SU-DHL-6 (cell line): ENCODE measurements around the gene QSOX2.

Source experiments
- H2AFZ ChIP-seq: fragments of 200-600 bp; sonication (generic); 2 replicates; pipeline ENCODE4 v1.6.1; 2014; ENCODE audit warnings: low read depth, mild to moderate bottlenecking, moderate library complexity, mixed read lengths, antibody characterized with exemption, low read length; ENCODE audit not compliant: severe bottlenecking
- H3F3A ChIP-seq: fragments of 200-600 bp; shearing (Covaris generic); 2 replicates; pipeline ENCODE4 v1.6.0; 2016; ENCODE audit warnings: antibody characterized with exemption, mild to moderate bottlenecking; ENCODE audit not compliant: insufficient read depth
- H3K27ac ChIP-seq: fragments of 200-600 bp; sonication (generic); 2 replicates; pipeline ENCODE4 v1.5.1; 2016; ENCODE audit warnings: low read depth, mild to moderate bottlenecking, low read length, moderate library complexity, mixed read lengths
- H3K27me3 ChIP-seq: fragments of 200-600 bp; sonication (generic), shearing (Covaris generic); 2 replicates; pipeline ENCODE4 v1.6.0; 2014; ENCODE audit warnings: mild to moderate bottlenecking, low read length
- H3K36me3 ChIP-seq: fragments of 200-600 bp; sonication (generic); 2 replicates; pipeline ENCODE4 v1.6.1; 2014; ENCODE audit warnings: mild to moderate bottlenecking, low read length, mixed read lengths
- H3K4me2 ChIP-seq: fragments of 300-600, 200-600 bp; shearing (Covaris generic), sonication (generic); 2 replicates; pipeline ENCODE4 v1.6.0; 2014; ENCODE audit warnings: low read length, low read depth, mild to moderate bottlenecking; ENCODE audit not compliant: poor library complexity, severe bottlenecking
- H3K4me3 ChIP-seq: fragments of 200-600 bp; sonication (generic); 2 replicates; pipeline ENCODE4 v1.5.1; 2014; ENCODE audit warnings: antibody characterized with exemption, low read length, mild to moderate bottlenecking, mixed read lengths; ENCODE audit not compliant: insufficient read depth, poor library complexity, severe bottlenecking
- H3K79me2 ChIP-seq: fragments of 200-600 bp; sonication (generic); 2 replicates; pipeline ENCODE4 v1.6.1; 2014; ENCODE audit warnings: mild to moderate bottlenecking, low read length, moderate library complexity; ENCODE audit not compliant: insufficient read depth
- H3K9ac ChIP-seq: fragments of 200-600 bp; sonication (generic); 2 replicates; pipeline ENCODE4 v1.7.0; 2014; ENCODE audit warnings: mild to moderate bottlenecking, low read length
- H3K9me2 ChIP-seq: fragments of 200-600 bp; sonication (generic); replicated peaks from 2 replicates; pipeline ENCODE4 v1.6.1; 2014; ENCODE audit warnings: low read length; ENCODE audit not compliant: insufficient read depth
- H3K9me3 ChIP-seq: fragments of 200-600 bp; sonication (generic); 2 replicates; pipeline ENCODE4 v1.6.1; 2014; ENCODE audit warnings: low read length, mixed read lengths; ENCODE audit not compliant: insufficient read depth
- H4K20me1 ChIP-seq: fragments of 200-600 bp; sonication (generic); 2 replicates; pipeline ENCODE4 v1.6.1; 2014; ENCODE audit warnings: low read depth, mild to moderate bottlenecking, antibody characterized with exemption, low read length, moderate library complexity, mixed read lengths
- EZH2phosphoT487 ChIP-seq: fragments of 200-600 bp; sonication (generic), shearing (Covaris generic); conservative IDR thresholded peaks from 2 replicates; pipeline ENCODE4 v1.6.1; 2018; ENCODE audit warnings: mild to moderate bottlenecking, antibody characterized with exemption, low read length, moderate library complexity, mixed read lengths
- TF ChIP-seq, protein P1 (sequence below): fragments of 200-600 bp; sonication (generic); IDR thresholded peaks from one replicate; pipeline ENCODE4 v1.5.1; 2017; ENCODE audit warnings: antibody characterized with exemption, mild to moderate bottlenecking, low read length, moderate library complexity; ENCODE audit not compliant: insufficient read depth, poor library complexity, severe bottlenecking

QSOX2 gene

GRCh38 chr9:136219276-136219675 lies 26.3 kb downstream of the QSOX2 start:
- H3K79me2 ChIP-seq = peaks cover 20% of the 10 kb centered on the region; the same call in 1 of the 2 replicates

DNA sequence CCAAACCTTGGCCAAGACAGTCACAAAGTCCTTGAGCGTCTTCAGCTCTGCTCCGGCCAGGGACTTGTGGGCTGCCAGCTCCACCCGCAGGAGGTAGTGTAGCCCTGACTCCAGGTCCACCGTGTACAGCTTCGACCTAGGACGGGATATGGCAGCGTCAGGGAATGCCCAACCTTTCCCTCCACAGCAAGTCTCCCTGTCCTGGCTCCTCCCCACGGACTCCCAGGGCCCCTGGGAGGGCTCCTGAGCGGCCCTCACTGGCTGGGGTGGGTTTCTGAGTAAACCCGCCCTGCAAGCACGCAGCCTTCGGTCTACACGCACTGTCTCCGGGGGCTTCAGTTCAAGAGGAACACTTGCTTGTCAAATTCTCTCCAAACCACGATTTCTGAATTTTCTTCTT lies 26.9 kb downstream of the QSOX2 start:
- Histone ChIP-seq H3K4me2 (no peak overlapping the region), H3K79me2 (peaks cover 20% of the 10 kb centered on the region; the same call in 1 of the 2 replicates), H3K9ac (no peak overlapping the region), H3K27ac (no peak overlapping the region), H3K36me3 (peaks cover 18% of the 10 kb centered on the region), H4K20me1 (no peaks in the 10 kb centered on the region), H3K9me2 (no peaks in the 10 kb centered on the region), H2AFZ (no peak overlapping the region), H3K27me3 (no peaks in the 10 kb centered on the region), H3F3A (peaks cover 8% of the 10 kb centered on the region), H3K9me3 (no peaks in the 10 kb centered on the region), H3K4me3 (no peak overlapping the region)
- no peak for TF ChIP-seq EZH2phosphoT487
- TF ChIP-seq, protein P1, sequence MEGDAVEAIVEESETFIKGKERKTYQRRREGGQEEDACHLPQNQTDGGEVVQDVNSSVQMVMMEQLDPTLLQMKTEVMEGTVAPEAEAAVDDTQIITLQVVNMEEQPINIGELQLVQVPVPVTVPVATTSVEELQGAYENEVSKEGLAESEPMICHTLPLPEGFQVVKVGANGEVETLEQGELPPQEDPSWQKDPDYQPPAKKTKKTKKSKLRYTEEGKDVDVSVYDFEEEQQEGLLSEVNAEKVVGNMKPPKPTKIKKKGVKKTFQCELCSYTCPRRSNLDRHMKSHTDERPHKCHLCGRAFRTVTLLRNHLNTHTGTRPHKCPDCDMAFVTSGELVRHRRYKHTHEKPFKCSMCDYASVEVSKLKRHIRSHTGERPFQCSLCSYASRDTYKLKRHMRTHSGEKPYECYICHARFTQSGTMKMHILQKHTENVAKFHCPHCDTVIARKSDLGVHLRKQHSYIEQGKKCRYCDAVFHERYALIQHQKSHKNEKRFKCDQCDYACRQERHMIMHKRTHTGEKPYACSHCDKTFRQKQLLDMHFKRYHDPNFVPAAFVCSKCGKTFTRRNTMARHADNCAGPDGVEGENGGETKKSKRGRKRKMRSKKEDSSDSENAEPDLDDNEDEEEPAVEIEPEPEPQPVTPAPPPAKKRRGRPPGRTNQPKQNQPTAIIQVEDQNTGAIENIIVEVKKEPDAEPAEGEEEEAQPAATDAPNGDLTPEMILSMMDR = no peak

More at GRCh38 chr9:136219276-136219675, 26.3 kb downstream of the QSOX2 start:
- Histone ChIP-seq H3K4me3 (no peak overlapping the region), H3K27me3 (no peaks in the 10 kb centered on the region), H3K9ac (no peak overlapping the region), H3F3A (peaks cover 14% of the 10 kb centered on the region), H2AFZ (no peak overlapping the region), H3K9me3 (no peaks in the 10 kb centered on the region), H3K27ac (no peak overlapping the region), H3K4me2 (no peak overlapping the region), H3K9me2 (no peaks in the 10 kb centered on the region), H4K20me1 (no peaks in the 10 kb centered on the region), H3K36me3 (peaks cover 12% of the 10 kb centered on the region)
- TF ChIP-seq, protein P1 = no peak
- no peak for TF ChIP-seq EZH2phosphoT487

DNA sequence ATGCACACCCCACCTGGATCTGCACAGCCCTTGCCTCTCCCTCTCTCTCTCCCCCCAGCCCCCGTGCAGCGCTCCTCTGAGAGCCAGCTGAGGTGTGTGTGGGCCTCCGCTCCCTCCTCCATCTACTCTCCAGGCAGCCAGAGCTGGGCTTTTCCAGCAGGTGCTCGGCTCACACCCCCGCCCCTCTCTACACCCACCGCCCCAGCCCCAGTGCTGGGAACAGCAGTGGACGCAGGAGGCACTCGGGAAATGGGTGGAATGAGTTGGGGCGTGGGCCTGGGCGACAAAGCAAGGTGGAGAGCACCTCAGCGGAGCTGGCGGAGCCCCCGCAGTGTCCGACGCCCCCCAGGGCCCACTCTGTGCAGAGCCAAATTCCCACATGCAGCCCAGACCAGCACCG lies 27.3 kb downstream of the QSOX2 start:
- Histone ChIP-seq H3K9me2 (no peaks in the 10 kb centered on the region), H3K79me2 (peaks cover 20% of the 10 kb centered on the region; the same call in 1 of the 2 replicates), H3K36me3 (peaks cover 20% of the 10 kb centered on the region), H3K27me3 (no peaks in the 10 kb centered on the region), H3K4me3 (no peak overlapping the region), H3K9ac (no peak overlapping the region), H3F3A (peaks cover 4% of the 10 kb centered on the region), H3K9me3 (no peaks in the 10 kb centered on the region), H2AFZ (no peak overlapping the region), H4K20me1 (no peaks in the 10 kb centered on the region), H3K27ac (no peak overlapping the region), H3K4me2 (no peak overlapping the region)
- TF ChIP-seq EZH2phosphoT487 = no peak
- TF ChIP-seq, protein P1 = no peak
